HepG2 (cell line): ENCODE results near the gene PDE6C. TPM values are rescaled to one million over a fixed set of nuclear protein-coding genes. Genes with fewer than 3 reads are reported as not detected.

Experiments used
- AFF4 ChIP-seq: sonication (generic); formaldehyde crosslinking; IDR thresholded peaks from 2 replicates; pipeline ENCODE4 v1.4.0; 2020; ENCODE audit warnings: missing genetic modification reagents
- CEBPG ChIP-seq: IDR thresholded peaks from 2 replicates; pipeline ENCODE4 v1.6.1; 2016
- FOXO1 ChIP-seq: sonication (generic); formaldehyde crosslinking; IDR thresholded peaks from 2 replicates; pipeline ENCODE4 v1.4.0; 2020; ENCODE audit warnings: missing genetic modification reagents
- FOXP1 ChIP-seq, 2 experiments: fragments of 450-650 bp in 1 of 2; IDR thresholded peaks; 2 replicates each; pipeline ENCODE4 v1.6.1; 2017 to 2018; ENCODE audit warnings: antibody characterized with exemption in 1 of 2
- HNF4G ChIP-seq, 2 experiments: sonication (generic) in 1 of 2; formaldehyde crosslinking in 1 of 2; IDR thresholded peaks; 2 replicates each; pipeline versions ENCODE4 v1.4.0 to v1.6.1; 2011 to 2020; ENCODE audit warnings: borderline replicate concordance in 2 of 2, low read depth in 2 of 2, mild to moderate bottlenecking in 2 of 2, low read length in 1 of 2, missing genetic modification reagents in 1 of 2, moderate library complexity in 1 of 2
- KLF11 ChIP-seq: IDR thresholded peaks from 2 replicates; pipeline ENCODE4 v1.6.1; 2016; ENCODE audit warnings: missing compliant biosample characterization
- MAX ChIP-seq: IDR thresholded peaks from 2 replicates; pipeline ENCODE4 v1.6.1; 2012; ENCODE audit warnings: inconsistent platforms
- MIER2 ChIP-seq: IDR thresholded peaks from 2 replicates; pipeline ENCODE4 v1.6.1; 2016; ENCODE audit warnings: missing biosample characterization, missing genetic modification reagents
- NFE2L2 ChIP-seq: fragments of 150-350 bp; IDR thresholded peaks from 2 replicates; pipeline ENCODE4 v1.6.1; 2014; ENCODE audit warnings: low read length
- SATB2 ChIP-seq: sonication (generic); formaldehyde crosslinking; IDR thresholded peaks from 2 replicates; pipeline ENCODE4 v1.5.0; 2020; ENCODE audit warnings: missing genetic modification reagents
- SNAPC2 ChIP-seq: sonication (generic); formaldehyde crosslinking; IDR thresholded peaks from 2 replicates; pipeline ENCODE4 v1.8.1; 2022; ENCODE audit warnings: mild to moderate bottlenecking, missing genetic modification reagents
- SP2 ChIP-seq: sonication (generic); formaldehyde crosslinking; IDR thresholded peaks from 2 replicates; pipeline ENCODE4 v1.5.1; 2020; ENCODE audit warnings: mild to moderate bottlenecking, missing genetic modification reagents
- TMF1 ChIP-seq: sonication (generic); formaldehyde crosslinking; IDR thresholded peaks from 2 replicates; pipeline ENCODE4 v1.8.1; 2022; ENCODE audit warnings: low read depth, missing genetic modification reagents
- ZBTB14 ChIP-seq: sonication (generic); formaldehyde crosslinking; IDR thresholded peaks from 2 replicates; pipeline ENCODE4 v1.4.0; 2020; ENCODE audit warnings: missing genetic modification reagents
- ZBTB26 ChIP-seq: IDR thresholded peaks from 2 replicates; pipeline ENCODE4 v1.6.1; 2016; ENCODE audit warnings: missing compliant biosample characterization, missing genetic modification reagents, borderline replicate concordance
- ZFP82 ChIP-seq: sonication (generic); formaldehyde crosslinking; IDR thresholded peaks from 2 replicates; pipeline ENCODE4 v1.5.1; 2020; ENCODE audit warnings: mild to moderate bottlenecking, missing genetic modification reagents, borderline replicate concordance
- ZNF432 ChIP-seq: sonication (generic); formaldehyde crosslinking; IDR thresholded peaks from 2 replicates; pipeline ENCODE4 v1.5.0; 2020; ENCODE audit warnings: missing genetic modification reagents, mild to moderate bottlenecking, borderline replicate concordance
- ZNF746 ChIP-seq: sonication (generic); formaldehyde crosslinking; IDR thresholded peaks from 2 replicates; pipeline ENCODE4 v1.8.0; 2022; ENCODE audit warnings: mild to moderate bottlenecking, missing genetic modification reagents
- polyA plus RNA-seq, 8 experiments: library from polyadenylated mRNA; depleted of rRNA in 3 of 8; stranded (reverse) in 7 of 8; unstranded in 1 of 8; fragments of >200 nt; fragmentation: Illumina TruSeq in 4 of 8; extraction: Trizol in 4 of 8; gene quantifications; 2 replicates each; pipeline versions ENCODE4 v1.2.1 to v1.2.3, GENCODE V29; 2011 to 2016; ENCODE audit warnings: low read depth in 4 of 8, missing spikeins in 1 of 8, mixed read lengths in 1 of 8; ENCODE audit not compliant: insufficient read depth in 1 of 8
- total RNA-seq, 5 experiments: library from RNA; depleted of rRNA; stranded (reverse); fragments of >200 nt; fragmentation: Illumina TruSeq; extraction: Trizol; gene quantifications; 2 replicates each; pipeline ENCODE4 v1.2.3, GENCODE V29; 2016; ENCODE audit warnings: low read depth in 1 of 5
- TF ChIP-seq, protein P1 (sequence below): sonication (generic); formaldehyde crosslinking; conservative IDR thresholded peaks from 2 replicates; pipeline ENCODE4 v1.8.0; 2022; ENCODE audit warnings: missing genetic modification reagents
- TF ChIP-seq, protein P2 (sequence below), 2 experiments: sonication (generic) in 1 of 2; formaldehyde crosslinking in 1 of 2; IDR thresholded peaks; 2 replicates each; pipeline versions ENCODE4 v1.4.0 to v1.6.1; 2018 to 2020; ENCODE audit warnings: missing genetic modification reagents in 2 of 2, borderline replicate concordance in 1 of 2, low read depth in 1 of 2, mild to moderate bottlenecking in 1 of 2, missing biosample characterization in 1 of 2

The PDE6C gene
- total and polyA plus RNA-seq, 2 of the 13 experiments (the other 11 are each of a cell fraction or from before 2014, with no cell fraction given), result 0.64 TPM; not detected in 1

GRCh38 chr10:93703066-93703465 is 90.7 kb downstream of the PDE6C start (continued):
- TF ChIP-seq, protein P1, sequence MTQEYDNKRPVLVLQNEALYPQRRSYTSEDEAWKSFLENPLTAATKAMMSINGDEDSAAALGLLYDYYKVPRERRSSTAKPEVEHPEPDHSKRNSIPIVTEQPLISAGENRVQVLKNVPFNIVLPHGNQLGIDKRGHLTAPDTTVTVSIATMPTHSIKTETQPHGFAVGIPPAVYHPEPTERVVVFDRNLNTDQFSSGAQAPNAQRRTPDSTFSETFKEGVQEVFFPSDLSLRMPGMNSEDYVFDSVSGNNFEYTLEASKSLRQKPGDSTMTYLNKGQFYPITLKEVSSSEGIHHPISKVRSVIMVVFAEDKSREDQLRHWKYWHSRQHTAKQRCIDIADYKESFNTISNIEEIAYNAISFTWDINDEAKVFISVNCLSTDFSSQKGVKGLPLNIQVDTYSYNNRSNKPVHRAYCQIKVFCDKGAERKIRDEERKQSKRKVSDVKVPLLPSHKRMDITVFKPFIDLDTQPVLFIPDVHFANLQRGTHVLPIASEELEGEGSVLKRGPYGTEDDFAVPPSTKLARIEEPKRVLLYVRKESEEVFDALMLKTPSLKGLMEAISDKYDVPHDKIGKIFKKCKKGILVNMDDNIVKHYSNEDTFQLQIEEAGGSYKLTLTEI (CRISPR knock-in tag), result no peak
- TF ChIP-seq MAX, result no peak
- no peak for TF ChIP-seq FOXO1
- no peak for TF ChIP-seq ZNF432 (CRISPR knock-in tag)
- no peak for TF ChIP-seq ZNF746 (CRISPR knock-in tag)
- TF ChIP-seq KLF11, result no peak
- TF ChIP-seq, protein P2, sequence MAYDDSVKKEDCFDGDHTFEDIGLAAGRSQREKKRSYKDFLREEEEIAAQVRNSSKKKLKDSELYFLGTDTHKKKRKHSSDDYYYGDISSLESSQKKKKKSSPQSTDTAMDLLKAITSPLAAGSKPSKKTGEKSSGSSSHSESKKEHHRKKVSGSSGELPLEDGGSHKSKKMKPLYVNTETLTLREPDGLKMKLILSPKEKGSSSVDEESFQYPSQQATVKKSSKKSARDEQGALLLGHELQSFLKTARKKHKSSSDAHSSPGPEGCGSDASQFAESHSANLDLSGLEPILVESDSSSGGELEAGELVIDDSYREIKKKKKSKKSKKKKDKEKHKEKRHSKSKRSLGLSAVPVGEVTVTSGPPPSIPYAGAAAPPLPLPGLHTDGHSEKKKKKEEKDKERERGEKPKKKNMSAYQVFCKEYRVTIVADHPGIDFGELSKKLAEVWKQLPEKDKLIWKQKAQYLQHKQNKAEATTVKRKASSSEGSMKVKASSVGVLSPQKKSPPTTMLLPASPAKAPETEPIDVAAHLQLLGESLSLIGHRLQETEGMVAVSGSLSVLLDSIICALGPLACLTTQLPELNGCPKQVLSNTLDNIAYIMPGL (CRISPR knock-in tag; IDR thresholded peaks at IDR 0.05; ENCODE audit: borderline replicate concordance in 1 of 2, low read depth in 1 of 2), result no peak
- TF ChIP-seq SATB2 (CRISPR knock-in tag), result no peak
- TF ChIP-seq MIER2 (CRISPR knock-in tag), result no peak
- no peak for TF ChIP-seq ZBTB14 (CRISPR knock-in tag)
- TF ChIP-seq NFE2L2, result no peak
- no peak for TF ChIP-seq CEBPG (CRISPR knock-in tag)
- no peak for TF ChIP-seq FOXP1 (IDR thresholded peaks at IDR 0.05)
- no peak for TF ChIP-seq FOXP1 (CRISPR knock-in tag; IDR thresholded peaks at IDR 0.05)
- no peak for TF ChIP-seq ZBTB26
- no peak for TF ChIP-seq HNF4G (IDR thresholded peaks at IDR 0.05; ENCODE audit: borderline replicate concordance, low read depth, low read length)
- TF ChIP-seq HNF4G (CRISPR knock-in tag; IDR thresholded peaks at IDR 0.05; ENCODE audit: borderline replicate concordance, low read depth), result no peak
- TF ChIP-seq AFF4, result no peak
- 0 out of 2 replicates have a peak, but pooled peaks have one; percentile 11 for TF ChIP-seq TMF1 (CRISPR knock-in tag)
- TF ChIP-seq ZFP82 (CRISPR knock-in tag), result 0 out of 2 replicates have a peak, but pooled peaks have one; percentile 11
- peak; percentile 12; the same call in 1 of the 2 replicates for TF ChIP-seq SNAPC2 (CRISPR knock-in tag)
- no peak for TF ChIP-seq SP2 (CRISPR knock-in tag)
